RWPE2 (cell line): ENCODE results near the gene ISYNA1.

ENCODE experiments used
- ATAC-seq: fragments of 200-7000 bp; cut with Tn5 transposase; 3 replicates; pipeline ENCODE4 v1.9.1; 2021; ENCODE audit warnings: low read depth
- DNase-seq: peaks from one replicate; pipeline ENCODE4 v3.0.0-alpha.2; 2020; ENCODE audit warnings: low spot score
- H3K27ac ChIP-seq: fragments of 450-650 bp; 2 replicates; pipeline ENCODE4 v1.5.1; 2017; ENCODE audit warnings: mild to moderate bottlenecking; ENCODE audit not compliant: poor library complexity, severe bottlenecking
- H3K27me3 ChIP-seq: fragments of 250-450 bp; sonication (Bioruptor Pico); 2 replicates; pipeline ENCODE4 v1.5.1; 2021; ENCODE audit warnings: mild to moderate bottlenecking, moderate library complexity; ENCODE audit not compliant: insufficient read depth, poor library complexity, severe bottlenecking
- H3K36me3 ChIP-seq: fragments of 250-450 bp; sonication (Bioruptor Pico); 2 replicates; pipeline ENCODE4 v1.5.1; 2020; ENCODE audit warnings: low read depth, mild to moderate bottlenecking, moderate library complexity
- H3K4me1 ChIP-seq: fragments of 250-450 bp; sonication (Bioruptor Pico); 2 replicates; pipeline ENCODE4 v1.5.1; 2021; ENCODE audit warnings: mild to moderate bottlenecking, moderate library complexity; ENCODE audit not compliant: insufficient read depth, poor library complexity, severe bottlenecking
- H3K4me3 ChIP-seq: fragments of 250-450 bp; sonication (Bioruptor Pico); 2 replicates; pipeline ENCODE4 v1.5.1; 2021; ENCODE audit warnings: mild to moderate bottlenecking, moderate library complexity; ENCODE audit not compliant: severe bottlenecking
- H3K9me3 ChIP-seq: fragments of 250-450 bp; sonication (Bioruptor Pico); 2 replicates; pipeline ENCODE4 v1.5.1; 2021; ENCODE audit warnings: mild to moderate bottlenecking, moderate library complexity; ENCODE audit not compliant: severe bottlenecking
- TF ChIP-seq, protein P1 (sequence below): fragments of 450-650 bp; IDR thresholded peaks from one replicate; pipeline ENCODE4 v1.5.1; 2017; ENCODE audit warnings: mild to moderate bottlenecking, moderate library complexity; ENCODE audit not compliant: poor library complexity, severe bottlenecking

The ISYNA1 gene

DNA sequence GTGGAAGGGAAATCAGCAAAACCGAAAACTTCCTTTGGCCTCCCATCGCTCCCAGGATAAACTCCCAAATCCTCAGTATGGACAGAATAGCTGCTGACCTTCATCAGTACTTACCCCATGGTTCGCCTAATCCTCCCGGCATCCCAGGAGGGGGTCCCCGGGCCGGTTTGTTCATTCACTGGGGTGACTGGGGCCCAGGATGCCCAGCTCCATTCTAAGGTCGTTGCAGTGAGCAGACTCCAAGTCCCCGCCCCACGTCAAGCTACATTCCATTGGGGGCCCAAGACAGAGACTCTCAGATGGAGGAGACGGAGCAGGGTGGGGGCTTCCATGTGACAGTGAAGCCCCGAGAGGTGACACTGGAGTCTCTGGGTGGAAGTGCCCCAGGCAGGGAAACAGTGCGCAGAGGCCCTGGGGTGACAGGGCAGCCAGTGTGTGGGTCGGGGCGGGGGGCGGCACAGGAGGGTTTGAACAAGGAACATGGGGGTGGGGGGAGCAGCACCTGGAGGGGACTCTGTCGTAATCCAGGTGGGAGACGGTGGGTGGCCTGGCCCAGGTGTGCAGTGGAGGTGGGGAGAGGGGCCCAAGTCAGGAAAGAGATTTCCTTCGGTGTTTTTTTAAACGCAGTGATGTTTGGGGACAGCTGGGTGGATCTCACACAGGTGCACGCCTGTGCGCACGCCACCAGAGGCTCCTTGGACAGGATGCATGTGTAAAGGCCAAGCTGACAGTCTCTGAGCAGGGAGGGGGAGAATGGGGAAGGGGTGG is 13.6 kb downstream of the ISYNA1 start:
- no peak for DNase-seq
- Histone ChIP-seq H3K27ac (no peak overlapping the region), H3K9me3 (no peaks in the 10 kb centered on the region), H3K4me3 (no peak overlapping the region), H3K36me3 (no peaks in the 10 kb centered on the region), H3K4me1 (peaks cover 6% of the 10 kb centered on the region), H3K27me3 (no peaks in the 10 kb centered on the region)
- no peak for ATAC-seq
- TF ChIP-seq, protein P1, sequence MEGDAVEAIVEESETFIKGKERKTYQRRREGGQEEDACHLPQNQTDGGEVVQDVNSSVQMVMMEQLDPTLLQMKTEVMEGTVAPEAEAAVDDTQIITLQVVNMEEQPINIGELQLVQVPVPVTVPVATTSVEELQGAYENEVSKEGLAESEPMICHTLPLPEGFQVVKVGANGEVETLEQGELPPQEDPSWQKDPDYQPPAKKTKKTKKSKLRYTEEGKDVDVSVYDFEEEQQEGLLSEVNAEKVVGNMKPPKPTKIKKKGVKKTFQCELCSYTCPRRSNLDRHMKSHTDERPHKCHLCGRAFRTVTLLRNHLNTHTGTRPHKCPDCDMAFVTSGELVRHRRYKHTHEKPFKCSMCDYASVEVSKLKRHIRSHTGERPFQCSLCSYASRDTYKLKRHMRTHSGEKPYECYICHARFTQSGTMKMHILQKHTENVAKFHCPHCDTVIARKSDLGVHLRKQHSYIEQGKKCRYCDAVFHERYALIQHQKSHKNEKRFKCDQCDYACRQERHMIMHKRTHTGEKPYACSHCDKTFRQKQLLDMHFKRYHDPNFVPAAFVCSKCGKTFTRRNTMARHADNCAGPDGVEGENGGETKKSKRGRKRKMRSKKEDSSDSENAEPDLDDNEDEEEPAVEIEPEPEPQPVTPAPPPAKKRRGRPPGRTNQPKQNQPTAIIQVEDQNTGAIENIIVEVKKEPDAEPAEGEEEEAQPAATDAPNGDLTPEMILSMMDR: no peak

DNA sequence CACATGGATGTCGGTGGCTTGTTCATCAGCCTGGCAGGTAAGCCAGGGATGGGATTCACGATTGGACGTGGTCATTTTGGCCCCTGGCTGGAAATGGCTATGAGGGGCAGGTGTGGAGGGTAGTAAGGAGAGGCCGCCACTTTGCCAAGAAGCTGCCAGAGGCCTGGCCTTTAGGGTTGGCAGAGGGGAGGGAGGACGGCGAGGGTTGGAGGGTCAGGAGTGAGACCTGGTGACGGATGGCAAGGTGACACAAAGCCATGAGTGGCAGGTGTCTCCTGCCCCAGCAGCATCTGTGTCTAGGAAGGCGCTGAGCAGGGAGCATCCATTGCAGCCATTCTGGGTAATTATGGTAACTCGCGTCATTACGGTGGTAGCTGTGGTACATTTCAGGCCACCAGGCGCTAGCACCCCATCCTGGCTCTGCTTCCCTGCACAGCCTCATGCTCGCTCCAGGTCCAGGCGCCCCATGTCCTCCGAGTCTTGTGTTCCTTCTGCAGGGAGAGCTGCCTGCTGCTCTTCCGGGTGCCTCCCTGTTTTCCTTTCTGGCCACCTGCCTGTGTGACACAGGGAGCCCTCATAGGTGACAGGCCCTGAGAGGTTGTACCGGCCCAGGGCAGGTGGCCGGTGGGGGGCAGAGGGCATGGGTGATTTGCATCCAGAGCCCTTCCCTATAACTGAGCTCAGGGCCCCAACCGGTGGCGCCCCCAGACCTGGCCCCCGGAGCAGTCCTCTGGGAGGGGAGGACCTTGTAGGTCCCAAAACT is 14.5 kb downstream of the ISYNA1 start:
- H3K4me1 ChIP-seq: peaks cover 6% of the 10 kb centered on the region
- no peak overlapping the region for H3K27ac ChIP-seq
- DNase-seq: peak; percentile 56

DNA sequence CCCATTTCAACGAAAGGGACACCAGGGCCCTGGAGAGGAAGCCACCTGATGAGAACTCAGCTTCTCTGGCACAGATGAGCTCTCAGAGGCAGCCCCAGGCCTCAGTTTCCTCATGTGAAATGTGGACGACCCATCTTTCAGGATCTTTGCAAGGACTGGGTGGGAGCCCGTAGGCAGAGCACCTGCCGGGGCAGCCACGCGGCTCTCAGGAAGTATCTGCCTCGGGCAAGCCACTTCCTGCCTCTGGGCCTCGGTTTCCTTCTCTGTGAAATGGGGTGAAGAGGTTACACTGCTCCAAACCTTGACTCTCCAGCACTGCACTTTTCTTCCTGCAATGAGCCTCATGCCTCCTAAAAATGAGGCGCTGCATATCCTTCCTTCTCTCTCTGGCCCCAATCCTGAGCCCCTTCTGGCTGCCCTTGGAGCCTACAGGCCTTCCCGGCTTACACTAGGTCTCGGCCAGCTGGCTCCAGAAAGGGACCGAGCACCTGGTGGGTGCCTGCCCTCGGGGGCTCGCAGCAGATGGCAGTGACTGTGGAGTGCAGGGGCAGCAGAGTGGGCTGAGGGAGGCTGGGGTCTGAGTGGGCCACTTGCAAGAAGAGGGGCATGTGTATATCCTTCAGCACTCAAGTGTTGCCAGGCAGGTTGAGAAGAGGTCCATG is 15.3 kb downstream of the ISYNA1 start:
- ATAC-seq: no peak
- H3K27me3 ChIP-seq: no peaks in the 10 kb centered on the region
- H3K4me3 ChIP-seq: no peak overlapping the region
- TF ChIP-seq, protein P1: no peak
- no peaks in the 10 kb centered on the region for H3K36me3 ChIP-seq
- no peaks in the 10 kb centered on the region for H3K9me3 ChIP-seq
- no peak for DNase-seq
- peaks cover 6% of the 10 kb centered on the region for H3K4me1 ChIP-seq
- H3K27ac ChIP-seq: no peak overlapping the region

More for the DNA sequence above, 14.5 kb downstream of the ISYNA1 start:
- TF ChIP-seq, protein P1: no peak
- H3K4me3 ChIP-seq: no peak overlapping the region
- no peaks in the 10 kb centered on the region for H3K27me3 ChIP-seq
- H3K9me3 ChIP-seq: no peaks in the 10 kb centered on the region
- H3K36me3 ChIP-seq: no peaks in the 10 kb centered on the region
- ATAC-seq: no peak

DNA sequence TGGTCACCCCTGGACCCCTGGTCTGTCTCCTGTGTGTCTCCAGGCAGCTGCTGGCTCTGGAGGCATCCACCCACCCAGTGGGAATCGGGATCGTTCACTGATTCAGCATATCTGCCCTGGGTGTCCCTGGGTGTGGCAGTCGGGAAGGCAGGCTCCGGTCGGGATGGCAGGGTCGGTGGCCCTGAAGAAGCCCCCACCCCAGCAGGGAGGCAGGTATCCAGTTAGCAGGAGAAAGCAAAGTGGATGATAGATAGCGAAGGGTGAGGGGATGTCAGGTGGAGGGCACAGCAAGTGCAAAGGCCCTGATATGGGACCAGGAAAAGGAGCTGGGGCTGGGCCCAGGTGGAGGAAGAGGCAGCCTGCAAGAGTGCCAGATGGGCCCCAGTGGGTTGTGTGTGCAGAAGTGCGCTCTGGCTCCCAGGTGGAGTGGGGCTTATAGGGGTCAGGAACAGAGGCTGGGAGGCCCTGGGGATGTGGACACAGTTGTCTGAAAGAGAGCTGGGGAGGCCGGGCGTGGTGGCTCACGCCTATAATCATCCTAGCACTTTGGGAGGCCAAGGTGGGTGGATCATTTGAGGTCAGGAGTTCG is 16.5 kb downstream of the ISYNA1 start:
- Histone ChIP-seq H3K27ac (no peak overlapping the region), H3K4me3 (no peak overlapping the region), H3K27me3 (no peaks in the 10 kb centered on the region), H3K9me3 (no peaks in the 10 kb centered on the region), H3K4me1 (peaks cover 8% of the 10 kb centered on the region), H3K36me3 (no peaks in the 10 kb centered on the region)
- TF ChIP-seq, protein P1: no peak
- DNase-seq (no peak), ATAC-seq (no peak)
